GM19193 (cell line): ENCODE data around the gene WDFY2.

Experiments used
- POLR2A ChIP-seq: IDR thresholded peaks from 4 replicates; pipeline ENCODE4 v1.6.1; 2011; ENCODE audit not compliant: insufficient read depth, insufficient read length; ENCODE audit errors: extremely low read depth

The WDFY2 gene

DNA sequence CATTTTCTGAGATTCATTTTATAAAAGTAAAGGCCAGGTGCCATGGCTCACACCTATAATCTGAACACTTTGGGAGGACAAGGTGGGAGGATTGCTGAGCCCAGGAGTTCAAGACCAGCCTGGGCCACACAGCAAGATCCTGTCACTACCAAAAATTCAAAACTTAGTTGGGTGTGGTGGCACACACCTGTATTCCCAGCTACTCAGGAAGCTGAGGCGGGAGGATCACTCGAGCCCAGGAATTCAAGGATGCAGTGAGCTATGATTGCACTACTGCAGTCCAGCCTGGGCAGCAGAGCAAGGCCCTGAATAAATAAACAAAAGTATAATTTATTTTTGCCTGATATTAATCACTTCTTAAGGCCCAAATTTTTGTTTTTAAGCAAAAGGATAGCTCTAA lies 179.2 kb downstream of the WDFY2 start:
- TF ChIP-seq POLR2A = no peak

- TF ChIP-seq POLR2A = peak; percentile 66
Measured at GRCh38 chr13:51764184-51765141, 180.2 kb downstream of the WDFY2 start.

- no peak for TF ChIP-seq POLR2A
Measured at GRCh38 chr13:51765142-51765515, 180.9 kb downstream of the WDFY2 start.

DNA sequence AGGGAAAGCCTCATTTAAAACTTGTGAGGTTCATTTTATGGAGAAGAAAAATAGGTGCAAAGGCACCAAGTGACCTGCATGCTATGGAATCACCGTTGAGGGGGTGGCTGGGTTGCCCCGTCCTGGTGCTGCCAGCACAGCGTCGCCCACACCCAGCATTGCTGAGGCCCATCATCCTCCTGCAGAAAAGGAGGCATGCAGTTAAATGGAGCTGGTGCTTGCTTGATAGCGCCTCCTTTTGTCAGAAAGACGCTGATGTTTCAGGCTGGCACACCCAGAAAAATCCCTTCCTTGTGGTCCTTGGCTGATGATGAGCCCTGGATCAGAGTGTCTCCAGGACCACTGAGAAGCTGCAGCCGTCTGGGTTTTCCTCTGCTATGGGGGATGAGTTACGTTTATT lies 182.8 kb downstream of the WDFY2 start:
- TF ChIP-seq POLR2A = no peak

- TF ChIP-seq POLR2A = no peak
Measured at GRCh38 chr13:51768378-51768921, 184.2 kb downstream of the WDFY2 start.

GRCh38 chr13:51768976-51769375 lies 184.7 kb downstream of the WDFY2 start:
- TF ChIP-seq POLR2A = no peak

DNA sequence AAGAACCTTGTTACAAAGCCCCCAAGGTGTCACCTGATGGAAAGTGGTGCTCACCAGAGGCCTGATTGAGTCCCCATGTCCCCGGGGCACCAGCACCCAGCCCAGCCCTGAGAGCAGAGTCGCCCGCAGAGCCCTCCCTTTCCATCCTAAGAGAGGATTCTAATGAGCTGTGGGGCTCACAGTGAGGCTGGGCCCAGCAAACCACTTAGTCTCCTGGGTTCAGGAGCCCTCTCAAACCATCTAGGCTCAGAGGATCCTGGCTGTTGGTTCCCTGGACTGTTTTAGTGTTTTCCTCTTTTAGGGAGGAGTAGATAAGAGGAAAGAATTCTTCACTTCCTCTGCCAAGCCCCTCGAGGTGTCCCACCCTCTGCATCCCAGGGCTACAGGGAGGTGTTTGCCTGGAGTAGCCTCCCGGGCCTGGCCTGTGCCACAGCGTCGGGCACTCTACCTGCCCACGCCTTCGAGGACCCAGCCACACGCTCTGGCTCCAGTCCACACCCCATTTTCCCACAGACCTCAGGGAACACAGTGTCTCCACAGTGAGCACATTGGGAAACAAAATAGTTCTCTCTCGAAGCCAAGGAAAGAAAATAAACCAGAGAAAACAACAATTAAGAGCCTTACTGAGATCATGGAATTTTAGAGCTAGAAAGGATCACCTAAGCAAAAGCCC lies 185.3 kb downstream of the WDFY2 start:
- TF ChIP-seq POLR2A = no peak

DNA sequence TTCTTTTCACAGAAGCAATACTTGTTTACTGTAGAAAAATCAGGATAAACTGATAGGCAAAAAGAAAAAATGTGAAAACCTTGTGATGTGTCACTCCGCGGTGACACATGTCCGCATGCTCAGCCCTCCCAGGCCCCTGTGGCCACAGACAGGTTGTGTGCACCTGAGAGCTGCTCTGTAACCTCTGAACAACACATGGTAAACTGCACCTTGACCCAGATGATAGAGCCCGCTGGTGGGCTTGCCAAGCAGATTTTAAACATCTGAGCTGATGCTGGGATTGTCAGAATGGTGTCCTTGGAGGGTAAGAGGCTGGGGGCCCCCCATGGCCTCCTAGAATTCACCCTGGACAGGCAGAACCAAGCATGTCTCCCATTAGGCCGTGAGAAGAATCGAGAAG lies 185.9 kb downstream of the WDFY2 start:
- TF ChIP-seq POLR2A = no peak

DNA sequence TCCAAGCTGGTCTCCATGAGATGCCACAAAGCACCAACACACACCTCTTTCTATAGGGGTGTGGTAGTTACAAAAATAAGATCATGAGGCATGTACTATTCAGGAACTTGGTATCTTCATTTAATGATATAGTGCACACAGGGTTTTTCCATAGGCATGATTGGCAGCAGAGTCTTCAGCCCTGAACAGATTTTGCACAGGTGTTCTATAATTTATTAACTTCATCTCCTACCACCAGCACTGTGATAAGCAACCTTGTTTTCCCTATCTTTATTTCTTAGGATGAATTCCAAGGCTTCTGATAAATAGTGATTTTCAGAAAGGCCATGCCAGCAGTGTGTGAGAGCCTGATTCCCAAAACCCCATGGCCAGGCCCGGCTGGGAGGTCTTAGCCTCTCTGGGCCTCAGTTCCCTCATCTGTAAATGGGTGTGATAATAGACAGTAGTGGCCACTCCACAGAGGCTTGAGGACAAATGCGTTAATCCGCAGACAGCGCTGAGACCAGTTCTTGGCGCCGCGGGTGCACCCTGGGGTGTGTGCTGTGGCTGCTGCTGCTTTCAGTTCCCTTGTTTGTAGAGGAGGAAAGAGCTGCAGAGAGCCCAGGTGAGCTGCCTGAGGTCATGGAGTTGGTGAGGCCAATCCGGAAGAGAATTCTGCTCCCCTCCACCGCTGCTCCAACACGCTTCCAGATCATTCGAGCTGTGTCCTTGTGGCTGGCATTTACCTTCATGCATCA lies 186.6 kb downstream of the WDFY2 start:
- no peak for TF ChIP-seq POLR2A

GRCh38 chr13:51771418-51772104 lies 187.3 kb downstream of the WDFY2 start:
- TF ChIP-seq POLR2A = no peak

DNA sequence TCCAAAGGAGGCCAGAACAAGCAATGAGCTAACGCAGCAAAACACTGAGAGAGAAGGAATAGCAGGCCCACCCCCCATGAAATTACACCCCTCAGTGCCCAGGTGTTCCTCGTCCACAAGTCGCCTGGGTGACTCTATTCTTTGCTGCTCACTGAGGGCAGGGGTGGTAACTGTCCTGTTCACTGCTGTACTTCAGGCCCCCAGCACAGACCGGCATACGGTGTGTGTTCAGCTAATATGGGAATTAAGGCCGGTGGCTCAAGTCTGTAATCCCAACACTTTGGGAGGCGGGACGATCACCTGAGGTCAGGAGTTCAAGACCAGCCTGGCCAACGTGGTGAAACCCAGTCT lies 187.8 kb downstream of the WDFY2 start:
- no peak for TF ChIP-seq POLR2A

- TF ChIP-seq POLR2A = no peak
Measured at GRCh38 chr13:51772781-51773180, 188.5 kb downstream of the WDFY2 start.

GRCh38 chr13:51773515-51773914 lies 189.3 kb downstream of the WDFY2 start:
- no peak for TF ChIP-seq POLR2A

GRCh38 chr13:51776179-51776578 lies 191.9 kb downstream of the WDFY2 start:
- TF ChIP-seq POLR2A = no peak

GRCh38 chr13:51777921-51778320 lies 193.7 kb downstream of the WDFY2 start:
- TF ChIP-seq POLR2A = no peak
